Heart left ventricle (tissue), 16 donors: ENCODE results near the gene BTRC. TPM values are rescaled to one million over a fixed set of nuclear protein-coding genes. Genes with fewer than 3 reads are reported as not detected.

ENCODE experiments used
- ATAC-seq, 4 donors: fragments of 200-7000 bp; cut with Tn5 transposase; one replicate each; pipeline ENCODE4 v1.9.1; 2020 to 2022; ENCODE audit warnings: moderate library complexity in 4 of 4, mild to moderate bottlenecking in 3 of 4, moderate number of reproducible peaks in 1 of 4
- DNase-seq, 5 donors: peaks; one replicate each; pipeline ENCODE4 v3.0.0-alpha.2; 2020
- H3K27ac ChIP-seq, 12 donors: fragments of 200-600 bp; sonication (generic) in 4 of 12; one replicate each; pipeline versions ENCODE4 v1.5.0 to v1.8.0; 2016 to 2022; ENCODE audit warnings: mild to moderate bottlenecking in 2 of 12
- H3K27me3 ChIP-seq, 9 donors: fragments of 200-600 bp; sonication (generic) in 2 of 9; one replicate each; pipeline versions ENCODE4 v1.5.1 to v1.8.0; 2016 to 2022; ENCODE audit warnings: mild to moderate bottlenecking in 3 of 9
- H3K36me3 ChIP-seq, 9 donors: fragments of 200-600 bp; sonication (generic) in 2 of 9; one replicate each; pipeline versions ENCODE4 v1.5.0 to v1.8.0; 2018 to 2022; ENCODE audit warnings: mild to moderate bottlenecking in 2 of 9
- H3K4me1 ChIP-seq, 12 donors: fragments of 200-600 bp; sonication (generic) in 4 of 12; one replicate each; pipeline versions ENCODE4 v1.5.0 to v1.8.0; 2016 to 2022; ENCODE audit warnings: mild to moderate bottlenecking in 3 of 12
- H3K4me3 ChIP-seq, 12 donors: fragments of 200-600 bp; sonication (generic) in 4 of 12; one replicate each; pipeline versions ENCODE4 v1.5.0 to v1.8.0; 2017 to 2022; ENCODE audit warnings: mild to moderate bottlenecking in 9 of 12, moderate library complexity in 4 of 12
- H3K9me3 ChIP-seq, 12 donors: fragments of 200-600 bp; sonication (generic) in 4 of 12; one replicate each; pipeline versions ENCODE4 v1.5.0 to v1.8.0; 2016 to 2022; ENCODE audit warnings: mild to moderate bottlenecking in 1 of 12
- POLR2A ChIP-seq, 2 donors: fragments of 450-650 bp; IDR thresholded peaks; one replicate each; pipeline ENCODE4 v1.6.1; 2017; ENCODE audit warnings: antibody characterized with exemption in 2 of 2, mild to moderate bottlenecking in 2 of 2, moderate library complexity in 2 of 2
- WGBS, 4 donors: extraction: QIAGEN DNeasy Blood & Tissue Kit in 2 of 4; methylation state at CpG; one replicate each; pipeline versions ENCODE4 v1.1.5 to v1.1.7; 2013 to 2018; 5-methylcytosine and 5-hydroxymethylcytosine counted together
- intact Hi-C, 10 donors: fragments of 100-400 bp; cut with DNase I; formaldehyde crosslinking; loops; one replicate each; pipeline versions ENCODE4 v1.11.1 to v1.14.2; 2022
- polyA plus RNA-seq, 2 donors: library from polyadenylated mRNA; stranded (reverse); fragments of 200-250 nt; gene quantifications; one replicate each; pipeline ENCODE4 v1.2.3, GENCODE V29; 2013
- total RNA-seq, 9 donors: library from RNA; depleted of rRNA in 2 of 9; stranded (reverse); fragments of >200 nt in 2 of 9; fragmentation: NEBNext Ultra II Directional in 3 of 9; extraction: Animal tissue kit (Norgen Biotek cat#: 25700) in 3 of 9; gene quantifications; one replicate each; pipeline versions ENCODE4 v1.1.0 to v1.2.4, GENCODE V29; 2016 to 2023
- TF ChIP-seq, protein P1 (sequence below), 12 donors: fragments of 200-600 bp; sonication (generic) in 4 of 12; IDR thresholded peaks; one replicate each; pipeline versions ENCODE4 v1.5.0 to v1.8.0; 2018 to 2022; ENCODE audit warnings: antibody characterized with exemption in 12 of 12, mild to moderate bottlenecking in 5 of 12
- donor health status: ischemic (EF 13 %, LVEDD 7.1; RV severe dilation, severe dysfunction).
- donor health status: healthy with polysubstance abuse.
- donor health status: DM: no; HTN: yes; CAD: no.
- donor health status: DM: no; HTN: no; CAD: no.
- donor health status: ischemic (EF 25% LVEDD 6.9; RV normal size, moderate dysfunction).
- donor health status: ischemic (EF 25% LVEDD 5.7; RV mildly dilated, moderate dysfunction).
- donor health status: healthy.
- donor health status: DM: yes; HTN: yes; CAD: no.
- donor health status: ischemic (EF 35%, LVEDD 5.7; RV mildly dilated, moderate dysfunction).
- donor health status: nonischemic (EF 11% LVEDD 7.7; RV severe dilation, severe dysfunction).
- donor health status: DM: yes; HTN: yes; CAD: no.
- donor health status: PGD.
- donor health status: ischemic (EF 29% LVEDD 5.4; RV normal size, mild dysfunction).
- donor health status: nonischemic (EF 23%, LVEDD 6.1; RV moderate dilation, normal function).

Gene BTRC
- total and polyA plus RNA-seq, 11 donors: 10.7 to 53.5 (median 32.1) TPM

DNA sequence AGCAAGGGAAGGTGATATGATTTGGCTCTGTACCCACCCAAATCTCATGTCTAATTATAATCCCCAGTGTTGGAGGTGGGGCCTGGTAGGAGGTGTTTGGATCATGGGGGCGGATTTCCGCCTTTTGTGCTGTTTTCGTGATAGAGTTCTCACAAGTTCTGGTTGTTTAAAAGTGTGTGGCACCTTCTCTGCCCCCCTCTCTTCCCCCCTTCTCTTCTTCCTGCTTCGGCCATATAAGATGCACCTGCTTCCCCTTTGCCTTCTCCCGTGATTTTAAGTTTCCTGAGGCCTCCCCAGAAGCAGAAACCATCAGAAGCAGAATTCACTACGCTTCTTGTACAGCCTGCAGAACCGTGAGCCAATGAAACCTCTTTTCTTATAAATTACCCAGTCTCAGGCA is 21.1 kb downstream of the BTRC start:
- Histone ChIP-seq H3K27me3 (no peaks in the 10 kb centered on the region), H3K4me3 (no peak overlapping the region), H3K4me1 (peaks cover 0 to 11% (median 2%) of the 10 kb centered on the region in 12 donors), H3K36me3 (peaks cover 0 to 15% (median 0%) of the 10 kb centered on the region in 9 donors), H3K9me3 (no peaks in the 10 kb centered on the region), H3K27ac (no peak overlapping the region)
- no peak for ATAC-seq
- no peak for DNase-seq
- intact Hi-C loops: no loop called here
- 75 to 83% (median 78%) methylated on average over 7 of the region's 7 CpGs for WGBS, 4 donors
- TF ChIP-seq, protein P1, sequence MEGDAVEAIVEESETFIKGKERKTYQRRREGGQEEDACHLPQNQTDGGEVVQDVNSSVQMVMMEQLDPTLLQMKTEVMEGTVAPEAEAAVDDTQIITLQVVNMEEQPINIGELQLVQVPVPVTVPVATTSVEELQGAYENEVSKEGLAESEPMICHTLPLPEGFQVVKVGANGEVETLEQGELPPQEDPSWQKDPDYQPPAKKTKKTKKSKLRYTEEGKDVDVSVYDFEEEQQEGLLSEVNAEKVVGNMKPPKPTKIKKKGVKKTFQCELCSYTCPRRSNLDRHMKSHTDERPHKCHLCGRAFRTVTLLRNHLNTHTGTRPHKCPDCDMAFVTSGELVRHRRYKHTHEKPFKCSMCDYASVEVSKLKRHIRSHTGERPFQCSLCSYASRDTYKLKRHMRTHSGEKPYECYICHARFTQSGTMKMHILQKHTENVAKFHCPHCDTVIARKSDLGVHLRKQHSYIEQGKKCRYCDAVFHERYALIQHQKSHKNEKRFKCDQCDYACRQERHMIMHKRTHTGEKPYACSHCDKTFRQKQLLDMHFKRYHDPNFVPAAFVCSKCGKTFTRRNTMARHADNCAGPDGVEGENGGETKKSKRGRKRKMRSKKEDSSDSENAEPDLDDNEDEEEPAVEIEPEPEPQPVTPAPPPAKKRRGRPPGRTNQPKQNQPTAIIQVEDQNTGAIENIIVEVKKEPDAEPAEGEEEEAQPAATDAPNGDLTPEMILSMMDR (IDR thresholded peaks at IDR 0.05): no peak
- no peak for TF ChIP-seq POLR2A (IDR thresholded peaks at IDR 0.05)

GRCh38 chr10:101379663-101380352 is 25.8 kb downstream of the BTRC start:
- DNase-seq (no peak), ATAC-seq (no peak)
- Histone ChIP-seq H3K4me3 (no peak overlapping the region), H3K4me1 (peaks cover 0 to 24% (median 5%) of the 10 kb centered on the region in 12 donors), H3K9me3 (no peaks in the 10 kb centered on the region), H3K27me3 (no peaks in the 10 kb centered on the region), H3K27ac (no peak overlapping the region), H3K36me3 (peaks cover 0 to 10% (median 0%) of the 10 kb centered on the region in 9 donors)
- WGBS, 4 donors: 72 to 80% (median 77%) methylated on average over 5 of the region's 5 CpGs
- intact Hi-C loops: no loop called here
- TF ChIP-seq, protein P1 (IDR thresholded peaks at IDR 0.05): no peak
- no peak for TF ChIP-seq POLR2A (IDR thresholded peaks at IDR 0.05)

GRCh38 chr10:101380353-101381017 is 26.5 kb downstream of the BTRC start:
- Histone ChIP-seq H3K4me1 (peaks cover 0 to 28% (median 6%) of the 10 kb centered on the region in 12 donors), H3K4me3 (no peak overlapping the region), H3K27me3 (no peaks in the 10 kb centered on the region), H3K27ac (no peak overlapping the region), H3K9me3 (no peaks in the 10 kb centered on the region), H3K36me3 (peaks cover 0 to 10% (median 0%) of the 10 kb centered on the region in 9 donors)
- intact Hi-C loops: no loop called here
- WGBS, 4 donors: 71 to 80% (median 76%) methylated on average over 5 of the region's 5 CpGs
- DNase-seq (no peak), ATAC-seq (no peak)
- no peak for TF ChIP-seq POLR2A (IDR thresholded peaks at IDR 0.05)
- TF ChIP-seq, protein P1 (IDR thresholded peaks at IDR 0.05): no peak
